Measurements from ENCODE around the gene KLK5.

KLK5 gene

GRCh38 chr19:50968716-50969412, 16.0 kb upstream of the KLK5 start:
- no peak for ATAC-seq

DNA sequence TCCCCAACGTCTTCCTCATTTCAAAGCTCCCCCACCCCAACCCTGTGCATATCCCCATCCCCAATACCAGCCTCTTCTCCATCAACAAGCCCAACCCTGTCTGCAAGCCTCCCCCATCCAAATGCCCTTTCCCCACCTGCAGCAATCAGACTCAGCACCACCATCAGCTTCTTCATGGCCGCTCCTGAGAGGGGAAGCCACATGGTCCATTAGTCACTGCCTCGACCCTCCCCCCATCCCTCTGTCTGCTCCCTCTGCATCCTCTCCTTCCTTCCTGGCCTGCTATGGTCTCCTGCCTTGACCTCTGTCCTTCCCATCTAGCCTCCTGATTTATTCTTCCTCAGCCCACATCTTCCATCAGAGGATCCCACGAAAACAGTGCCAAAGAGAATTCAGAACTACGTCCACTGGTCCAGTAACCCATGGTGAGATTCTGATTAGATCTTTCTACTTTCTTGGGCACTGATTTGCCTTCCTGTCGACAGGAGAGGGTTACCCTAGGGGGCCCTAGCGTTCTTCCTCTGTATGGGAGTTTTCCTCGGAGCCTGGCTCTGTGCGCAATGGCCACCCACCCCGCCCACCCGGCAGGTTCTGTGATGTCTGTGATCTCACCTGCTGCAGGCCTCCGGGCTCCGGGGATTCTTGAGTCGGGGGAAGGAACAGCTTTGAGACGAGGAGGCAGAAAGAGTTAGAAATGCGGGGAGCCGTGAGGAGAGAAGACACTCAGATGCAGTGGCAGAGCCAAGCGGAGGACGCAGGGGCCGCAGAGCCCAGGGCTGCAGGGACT, 15.3 kb upstream of the KLK5 start:
- no peak for ATAC-seq

- ATAC-seq, result no peak
These were observed 11.4 kb upstream of the KLK5 start for GRCh38 chr19:50964266-50964665.

- ATAC-seq, result no peak
These were observed 10.5 kb upstream of the KLK5 start for GRCh38 chr19:50963381-50963780.

- ATAC-seq, result no peak
These were observed 9.4 kb upstream of the KLK5 start for GRCh38 chr19:50962245-50962644.

GRCh38 chr19:50959731-50960500, 7.1 kb upstream of the KLK5 start:
- no peak for ATAC-seq

- no peak for ATAC-seq
These were observed 4.7 kb upstream of the KLK5 start for GRCh38 chr19:50957587-50957986.

DNA sequence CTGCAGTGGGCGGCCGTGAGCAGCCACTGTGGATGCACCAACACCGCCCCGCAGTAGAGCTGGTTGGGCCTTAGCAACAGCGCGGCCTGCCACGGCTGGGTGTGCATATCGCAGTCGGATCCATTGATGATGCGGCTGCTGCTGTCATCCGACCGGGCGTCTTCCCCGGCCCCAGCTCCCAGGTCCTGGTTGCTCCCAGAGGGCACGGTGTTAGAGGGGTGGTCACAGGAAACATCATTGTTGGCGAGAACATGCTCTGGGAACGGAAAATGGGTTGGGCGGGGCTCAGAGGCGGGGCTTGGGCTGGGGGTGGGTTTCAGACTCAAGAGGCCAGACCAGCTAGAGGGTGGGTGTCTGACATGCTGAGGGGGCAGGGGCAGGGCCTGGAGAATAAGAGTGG, 3.0 kb downstream of the KLK5 start:
- ATAC-seq, result no peak

DNA sequence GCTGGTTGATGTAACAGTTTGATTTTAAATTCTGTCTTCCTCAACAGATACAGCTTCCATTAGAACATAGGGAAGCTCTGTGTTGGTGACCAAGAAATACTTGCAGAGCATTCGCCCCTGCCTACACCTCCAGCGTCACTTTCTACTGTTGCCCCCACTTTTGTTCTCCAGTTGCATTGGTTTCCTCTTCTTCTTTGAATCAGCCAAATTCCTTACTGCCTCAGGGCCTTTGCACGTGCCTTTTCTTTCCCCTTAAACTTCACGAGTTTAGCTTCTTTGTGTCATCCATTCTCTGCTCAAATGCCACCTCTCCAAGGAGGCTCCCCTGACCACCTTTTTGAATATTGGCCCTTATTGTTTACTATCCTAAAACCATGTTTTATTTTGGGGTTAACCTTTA, 5.7 kb downstream of the KLK5 start:
- no peak for ATAC-seq

- ATAC-seq, result no peak
These were observed 8.0 kb downstream of the KLK5 start for GRCh38 chr19:50944795-50945194.

- no peak for ATAC-seq
These were observed 9.6 kb downstream of the KLK5 start for GRCh38 chr19:50943074-50943828.

GRCh38 chr19:50939596-50939995, 13.2 kb downstream of the KLK5 start:
- ATAC-seq, result no peak

DNA sequence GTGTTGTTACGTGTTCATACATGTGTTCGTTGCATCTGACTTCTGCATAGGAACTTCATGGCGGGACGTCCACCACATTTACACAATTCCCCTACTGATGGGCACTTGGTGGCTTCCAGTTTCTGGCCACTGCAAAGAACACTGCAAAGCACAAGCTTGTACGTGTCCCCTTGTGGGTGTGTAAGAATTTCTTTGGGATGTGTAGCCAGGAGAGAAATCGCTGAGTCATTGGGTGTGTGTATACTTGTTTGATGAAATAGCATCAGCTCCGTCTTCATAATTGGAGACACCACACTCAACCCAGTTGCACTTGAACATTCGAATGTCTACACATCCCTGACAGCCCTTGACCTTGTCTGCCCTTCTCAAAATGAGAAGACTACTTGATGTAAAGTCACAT, 19.2 kb downstream of the KLK5 start:
- no peak for ATAC-seq

DNA sequence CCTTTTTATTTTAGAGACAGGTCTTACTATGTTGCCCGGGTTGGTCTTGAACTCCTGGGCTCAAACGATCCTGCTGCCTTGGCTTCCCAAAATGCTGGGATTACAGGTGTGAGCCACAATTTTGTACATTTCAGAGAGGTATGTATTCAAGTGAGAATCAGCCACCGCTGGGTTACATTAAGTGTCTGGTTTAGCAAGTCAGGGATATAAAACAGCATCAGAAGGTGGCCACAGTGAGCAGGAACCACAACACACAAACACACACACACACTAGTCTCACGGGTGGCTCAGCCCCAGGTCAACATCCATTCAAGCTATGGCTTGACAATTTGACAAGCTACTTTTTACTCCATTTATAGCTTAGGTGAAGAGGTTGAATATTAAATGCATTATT, 20.2 kb downstream of the KLK5 start:
- no peak for ATAC-seq

GRCh38 chr19:50932018-50932689, 20.7 kb downstream of the KLK5 start:
- no peak for ATAC-seq

DNA sequence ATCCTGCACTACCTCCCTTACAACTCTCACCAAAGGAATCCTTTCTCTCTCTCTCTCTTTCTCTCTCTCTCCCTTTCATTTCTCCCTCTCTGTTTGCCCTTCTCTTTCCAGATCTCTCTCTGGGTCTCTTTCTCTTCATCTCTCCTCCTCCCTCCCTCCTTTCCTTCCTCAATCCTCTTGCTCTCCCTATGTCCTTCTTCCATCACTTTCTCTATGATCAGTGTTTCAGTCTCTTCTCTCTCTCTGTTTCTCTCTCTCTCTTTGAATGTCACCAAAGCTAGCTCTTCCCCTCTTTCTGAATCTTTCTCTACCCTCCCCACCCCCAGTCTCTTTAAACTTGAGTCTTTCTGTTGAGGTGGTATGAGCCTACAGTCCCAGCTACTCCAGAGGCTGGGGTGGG, 21.8 kb downstream of the KLK5 start:
- ATAC-seq, result no peak

GRCh38 chr19:50928831-50929230, 24.0 kb downstream of the KLK5 start:
- no peak for ATAC-seq

- ATAC-seq, result no peak
These were observed 26.7 kb downstream of the KLK5 start for GRCh38 chr19:50926144-50926543.

GRCh38 chr19:50925734-50926133, 27.1 kb downstream of the KLK5 start:
- ATAC-seq, result no peak

- ATAC-seq, result no peak
These were observed 28.3 kb downstream of the KLK5 start for GRCh38 chr19:50924586-50924985.

GRCh38 chr19:50922317-50922853, 30.5 kb downstream of the KLK5 start:
- ATAC-seq, result peak; percentile 92 to 94
